ENCODE measurements around the gene DACT3. TPM values are rescaled to one million over a fixed set of nuclear protein-coding genes. Genes with fewer than 3 reads are reported as not detected.

Gene DACT3
- total RNA-seq, 1 donor from 2014 or later = 6.7 TPM

Small RNAs within 50 kb of the gene (small RNA-seq; reads per million reads assigned to genes)
- gene MIR320E (ENCODE audit: low replicate concordance) (not detected), gene RN7SL364P (ENCODE audit: low replicate concordance) (not detected)

Other genes starting within 250 kb of the DACT3 start
- 36.2 TPM for gene CCDC8, start 247.6 kb downstream of the DACT3 start, total RNA-seq
- gene PNMA8C, start 232.2 kb downstream of the DACT3 start, total RNA-seq = 0.20 TPM
- 17.3 TPM for gene PNMA8A, start 189.6 kb downstream of the DACT3 start, total RNA-seq
- 4.8 TPM for gene PNMA8B, start 165.3 kb downstream of the DACT3 start, total RNA-seq
- gene CALM3, start 59.9 kb downstream of the DACT3 start, total RNA-seq = 67.7 TPM
- 3.8 TPM for gene PTGIR, start 36.1 kb downstream of the DACT3 start, total RNA-seq
- gene GNG8, start 25.0 kb downstream of the DACT3 start, total RNA-seq = not detected
- gene PRKD2, start 55.9 kb upstream of the DACT3 start, total RNA-seq = 26.2 TPM
- 7.0 TPM for gene FKRP, start 84.9 kb upstream of the DACT3 start, total RNA-seq
- 45.1 TPM for gene STRN4, start 85.3 kb upstream of the DACT3 start, total RNA-seq
- 21.0 TPM for gene SLC1A5, start 127.4 kb upstream of the DACT3 start, total RNA-seq
- gene AP2S1, start 189.7 kb upstream of the DACT3 start, total RNA-seq = 65.5 TPM
- gene ARHGAP35, start 199.8 kb upstream of the DACT3 start, total RNA-seq = 31.9 TPM

Measured in skin of body (tissue), 2 donors.